ENCODE measurements around the gene ADAMTS3.

- no peak for TF ChIP-seq EZH2 (IDR thresholded peaks at IDR 0.05; ENCODE audit: borderline replicate concordance, insufficient read depth, low read length, poor library complexity, severe bottlenecking)
- no peak for TF ChIP-seq CTCF (IDR thresholded peaks at IDR 0.05; ENCODE audit: poor library complexity, severe bottlenecking)
- no peak for TF ChIP-seq SMC3 (conservative IDR thresholded peaks at IDR 0.05; ENCODE audit: poor library complexity)
- TF ChIP-seq REST (IDR thresholded peaks at IDR 0.05; ENCODE audit: borderline replicate concordance), result no peak
- TF ChIP-seq MXI1 (conservative IDR thresholded peaks at IDR 0.05; ENCODE audit: poor library complexity, severe bottlenecking), result no peak
- no peak for TF ChIP-seq RAD21 (conservative IDR thresholded peaks at IDR 0.05)
- TF ChIP-seq EP300 (conservative IDR thresholded peaks at IDR 0.05; ENCODE audit: poor library complexity, severe bottlenecking), result no peak
- no peak for TF ChIP-seq POLR2AphosphoS5 (IDR thresholded peaks at IDR 0.05)
Measured at GRCh38 chr4:72377491-72378194, 191.4 kb downstream of the ADAMTS3 start.
